NB4 (cell line): ENCODE results near the gene SDK2.

ENCODE experiments used
- POLR2A ChIP-seq: IDR thresholded peaks from 2 replicates; pipeline ENCODE4 v1.6.1; 2011; ENCODE audit warnings: mild to moderate bottlenecking; ENCODE audit not compliant: insufficient read length; ENCODE audit errors: extremely low read depth
- TF ChIP-seq, protein P1 (sequence below): IDR thresholded peaks from one replicate; pipeline ENCODE4 v1.5.1; 2012; ENCODE audit warnings: low read depth, low read length

DNA sequence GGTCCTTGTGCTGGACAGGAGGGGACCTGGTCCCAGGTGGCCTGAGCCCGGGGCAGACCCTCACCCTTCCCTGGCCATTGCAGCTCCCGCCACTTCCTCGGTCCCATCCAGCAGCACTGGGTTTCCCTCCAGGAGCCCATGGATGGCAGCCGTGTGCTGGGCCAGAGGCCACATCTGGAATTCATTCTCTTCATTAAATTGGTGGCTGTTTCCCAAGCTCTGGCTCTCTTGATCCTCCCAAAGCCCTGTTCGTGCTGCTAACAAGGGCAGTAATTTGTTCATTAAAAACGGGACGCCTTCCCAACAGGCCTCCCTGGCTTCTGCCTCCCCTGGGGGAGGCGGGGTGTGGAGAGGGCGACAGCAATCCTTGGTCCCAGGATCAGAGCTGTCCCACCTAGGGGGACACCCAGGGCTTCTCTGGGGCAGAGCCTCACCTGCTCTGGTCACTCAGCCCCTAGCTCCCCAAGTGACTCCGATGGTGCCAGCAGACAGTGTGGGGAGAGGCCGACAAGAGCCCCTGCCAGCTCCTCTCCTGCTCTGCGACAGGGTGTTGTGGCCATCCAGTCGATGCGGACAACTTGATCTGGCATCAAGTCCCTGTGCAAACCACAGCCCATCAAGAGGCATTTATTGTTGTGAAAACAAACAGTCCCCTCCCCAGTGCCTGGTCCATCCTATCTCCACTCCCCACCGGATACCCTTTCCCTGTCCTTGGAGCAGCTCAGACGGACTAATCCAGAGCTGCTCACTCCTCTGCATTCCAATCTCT lies 44.0 kb downstream of the SDK2 start:
- no peak for TF ChIP-seq POLR2A
- TF ChIP-seq, protein P1, sequence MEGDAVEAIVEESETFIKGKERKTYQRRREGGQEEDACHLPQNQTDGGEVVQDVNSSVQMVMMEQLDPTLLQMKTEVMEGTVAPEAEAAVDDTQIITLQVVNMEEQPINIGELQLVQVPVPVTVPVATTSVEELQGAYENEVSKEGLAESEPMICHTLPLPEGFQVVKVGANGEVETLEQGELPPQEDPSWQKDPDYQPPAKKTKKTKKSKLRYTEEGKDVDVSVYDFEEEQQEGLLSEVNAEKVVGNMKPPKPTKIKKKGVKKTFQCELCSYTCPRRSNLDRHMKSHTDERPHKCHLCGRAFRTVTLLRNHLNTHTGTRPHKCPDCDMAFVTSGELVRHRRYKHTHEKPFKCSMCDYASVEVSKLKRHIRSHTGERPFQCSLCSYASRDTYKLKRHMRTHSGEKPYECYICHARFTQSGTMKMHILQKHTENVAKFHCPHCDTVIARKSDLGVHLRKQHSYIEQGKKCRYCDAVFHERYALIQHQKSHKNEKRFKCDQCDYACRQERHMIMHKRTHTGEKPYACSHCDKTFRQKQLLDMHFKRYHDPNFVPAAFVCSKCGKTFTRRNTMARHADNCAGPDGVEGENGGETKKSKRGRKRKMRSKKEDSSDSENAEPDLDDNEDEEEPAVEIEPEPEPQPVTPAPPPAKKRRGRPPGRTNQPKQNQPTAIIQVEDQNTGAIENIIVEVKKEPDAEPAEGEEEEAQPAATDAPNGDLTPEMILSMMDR: no peak
